GM04503 (cell line): ENCODE data around the gene AREG.

Experiments used
- DNase-seq: peaks from one replicate; pipeline ENCODE4 v3.0.0-alpha.2; 2012; ENCODE audit warnings: low read depth

Gene AREG

DNA sequence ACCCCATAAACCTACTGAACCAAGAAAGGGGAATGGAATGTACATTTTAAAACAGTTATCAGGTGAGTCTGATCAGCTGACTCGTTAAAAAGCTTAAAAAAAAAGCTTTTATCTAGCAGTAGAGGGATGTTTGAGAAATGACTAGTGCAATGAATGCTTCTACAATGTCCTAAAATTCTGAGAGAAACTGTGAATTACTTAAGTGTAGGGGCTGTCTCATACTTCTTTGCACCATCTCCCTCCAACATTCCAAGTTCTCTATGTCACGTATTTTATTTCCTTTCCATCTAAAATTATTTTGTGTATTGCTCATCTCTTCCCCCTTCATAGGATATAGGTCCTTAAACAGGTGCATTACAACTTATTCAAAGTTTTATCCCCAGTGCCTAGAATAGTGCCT is 11.9 kb upstream of the AREG start:
- no peak for DNase-seq

DNA sequence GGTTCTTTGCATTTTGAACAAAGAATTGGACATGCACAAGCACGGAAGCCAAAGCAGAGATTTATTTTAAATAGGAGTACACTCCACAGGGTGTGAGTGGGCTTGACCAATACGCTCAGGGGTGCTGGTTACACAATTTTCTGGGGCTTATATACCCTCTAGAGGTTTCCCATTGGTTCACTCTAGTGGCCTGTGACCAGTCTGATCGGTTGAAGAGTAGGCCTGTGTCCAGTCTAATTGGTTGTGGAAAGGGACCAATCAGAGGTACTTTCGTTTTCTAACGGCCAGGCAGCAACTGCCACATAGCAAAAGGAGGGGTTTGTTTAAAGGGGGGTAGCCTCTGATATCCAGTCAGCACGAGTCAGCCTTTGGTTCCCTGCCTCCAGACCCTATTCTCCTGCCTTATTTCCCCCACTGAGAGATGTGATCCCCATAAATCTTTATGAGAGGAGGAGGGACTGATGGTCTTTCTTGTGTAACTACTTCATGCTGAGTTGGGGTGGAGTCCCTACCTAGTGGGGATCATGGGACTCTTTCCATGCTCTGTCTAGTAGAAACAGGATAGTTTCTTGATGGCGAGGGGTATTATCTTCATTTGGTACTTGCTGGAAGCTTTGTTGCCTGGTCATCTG is 11.3 kb upstream of the AREG start:
- no peak for DNase-seq

DNA sequence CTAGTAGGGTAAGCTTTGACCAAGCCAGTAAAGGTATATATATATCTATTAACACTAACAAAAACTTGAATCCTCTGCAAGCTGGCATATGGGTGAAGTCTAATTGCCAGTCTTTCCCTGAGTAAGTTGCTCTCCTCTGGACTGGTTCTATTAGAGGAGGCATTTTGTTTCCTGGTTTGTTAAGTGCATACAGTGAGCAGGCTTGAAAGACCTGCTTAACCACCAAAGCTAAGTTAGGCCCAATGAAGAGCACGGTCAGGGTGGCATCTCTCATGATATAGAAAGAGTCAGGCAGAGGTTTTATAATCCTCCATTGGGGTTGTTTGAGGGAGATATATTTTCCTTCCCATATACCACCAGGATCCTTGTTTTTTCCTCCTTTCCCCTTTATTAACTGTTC is 9.6 kb upstream of the AREG start:
- DNase-seq: no peak

DNA sequence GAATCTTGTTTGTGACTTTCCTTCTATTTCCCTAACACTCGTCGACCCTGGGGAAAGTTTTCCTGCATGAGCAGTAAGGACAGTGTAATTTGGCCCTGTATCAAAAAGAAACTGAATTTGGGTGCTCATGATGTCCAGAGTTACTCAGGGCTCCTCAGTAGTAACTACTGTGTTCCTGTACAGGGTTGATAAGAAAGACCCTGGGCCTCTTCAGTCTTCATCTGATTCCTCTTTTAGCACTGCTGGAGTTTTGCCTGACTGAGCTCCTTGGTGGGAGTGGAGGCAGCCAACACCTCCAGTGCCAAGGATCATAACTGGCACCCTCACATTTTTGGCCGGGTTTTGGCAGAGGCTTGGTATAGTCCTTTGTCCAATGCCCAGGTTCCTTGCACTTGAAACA is 7.1 kb upstream of the AREG start:
- no peak for DNase-seq

DNA sequence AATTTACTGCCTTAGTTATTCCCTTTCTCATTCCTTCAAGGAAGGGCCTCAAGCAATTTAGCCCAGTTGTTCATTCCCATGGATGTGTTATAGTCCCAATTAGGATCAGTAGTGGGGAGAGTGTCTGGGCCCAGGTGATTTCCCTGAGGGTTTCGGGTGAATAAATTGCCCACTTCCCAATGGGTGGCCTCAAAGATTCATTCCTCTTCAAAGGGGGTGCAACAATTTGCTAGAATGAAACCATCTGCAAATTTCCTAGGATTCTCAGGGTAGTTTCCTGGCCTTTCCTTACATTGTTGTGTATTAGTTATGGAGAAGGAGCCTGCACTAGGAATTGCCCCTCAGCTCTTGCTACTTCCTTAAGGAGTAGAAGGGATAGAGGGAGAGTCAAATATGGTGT is 6.3 kb upstream of the AREG start:
- no peak for DNase-seq

DNA sequence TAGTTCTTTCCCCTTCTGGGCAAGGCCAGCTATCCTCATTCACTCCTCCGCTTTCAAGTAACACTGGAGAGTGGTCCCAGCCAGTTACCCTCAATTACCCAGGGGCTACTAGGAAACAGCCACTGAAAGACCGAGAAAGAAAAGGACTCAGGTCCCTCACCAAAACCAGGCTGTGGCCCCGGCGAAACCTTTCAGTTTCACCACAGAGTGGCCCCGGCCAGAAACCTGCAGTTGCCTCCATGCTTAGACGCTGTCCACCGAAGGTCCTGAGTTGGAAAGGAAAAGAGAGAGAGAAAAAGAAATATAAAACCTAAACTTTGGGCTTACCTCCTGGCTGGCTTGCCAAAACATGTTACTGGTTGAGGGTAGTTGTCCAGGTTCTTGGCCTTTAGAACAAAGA is 5.0 kb upstream of the AREG start:
- no peak for DNase-seq

GRCh38 chr4:74440356-74440755 is 4.6 kb upstream of the AREG start:
- DNase-seq: no peak

DNA sequence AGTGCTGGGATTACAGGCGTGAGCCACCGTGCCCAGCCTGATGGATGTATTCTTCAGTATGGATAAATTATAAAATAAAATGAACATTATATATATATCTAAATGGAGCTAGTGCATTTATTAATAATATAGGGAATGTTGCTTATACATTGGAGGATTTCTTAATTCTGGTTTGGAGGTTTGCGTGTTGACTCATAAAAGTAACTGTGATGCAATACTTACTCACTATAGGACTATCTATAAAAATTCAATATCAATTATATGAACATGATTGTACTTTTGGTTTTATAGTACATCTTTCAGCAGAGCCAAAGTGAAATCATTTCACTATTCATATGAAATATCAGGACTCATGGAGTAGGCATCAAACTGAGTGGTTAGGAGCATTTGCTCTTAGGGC is 3.2 kb upstream of the AREG start:
- no peak for DNase-seq

- DNase-seq: no peak
These were observed 1.4 kb downstream of the AREG start for GRCh38 chr4:74446193-74446868.

DNA sequence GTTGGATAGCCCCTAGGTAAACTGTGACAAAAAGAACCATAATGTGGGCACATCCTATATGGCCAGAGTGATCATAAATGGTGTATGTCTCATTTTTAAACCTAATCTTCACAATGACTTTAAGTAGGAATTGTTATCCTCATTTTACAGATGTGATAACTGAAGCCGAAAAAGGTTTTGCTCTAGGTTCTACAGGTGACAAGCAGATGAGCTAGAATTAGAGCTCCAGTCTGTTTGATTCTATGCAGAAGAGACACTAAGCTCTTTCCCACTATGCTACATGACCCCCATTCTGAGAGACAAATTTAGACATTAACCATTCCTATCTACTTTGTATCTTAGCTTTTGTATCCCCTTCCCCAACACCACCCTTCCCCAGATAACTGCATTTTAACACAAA is 2.0 kb downstream of the AREG start:
- DNase-seq: no peak

GRCh38 chr4:74447636-74448233 is 2.8 kb downstream of the AREG start:
- no peak for DNase-seq

GRCh38 chr4:74449571-74450297 is 4.8 kb downstream of the AREG start:
- DNase-seq: no peak

DNA sequence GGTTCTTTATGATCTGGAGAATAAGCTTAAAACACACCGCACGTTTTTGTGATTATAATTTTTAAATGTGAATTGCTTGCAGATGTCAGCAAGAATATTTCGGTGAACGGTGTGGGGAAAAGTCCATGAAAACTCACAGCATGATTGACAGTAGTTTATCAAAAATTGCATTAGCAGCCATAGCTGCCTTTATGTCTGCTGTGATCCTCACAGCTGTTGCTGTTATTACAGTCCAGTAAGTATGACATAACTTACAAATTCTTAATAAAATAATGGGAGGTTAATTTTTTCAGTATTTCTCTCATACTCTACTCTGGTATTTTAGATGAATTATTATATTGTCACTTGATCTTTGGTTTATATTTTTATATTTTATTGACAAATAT is 5.4 kb downstream of the AREG start:
- no peak for DNase-seq

- DNase-seq: no peak
These were observed 6.3 kb downstream of the AREG start for GRCh38 chr4:74451214-74451661.

- no peak for DNase-seq
These were observed 8.2 kb downstream of the AREG start for GRCh38 chr4:74453037-74453635.

DNA sequence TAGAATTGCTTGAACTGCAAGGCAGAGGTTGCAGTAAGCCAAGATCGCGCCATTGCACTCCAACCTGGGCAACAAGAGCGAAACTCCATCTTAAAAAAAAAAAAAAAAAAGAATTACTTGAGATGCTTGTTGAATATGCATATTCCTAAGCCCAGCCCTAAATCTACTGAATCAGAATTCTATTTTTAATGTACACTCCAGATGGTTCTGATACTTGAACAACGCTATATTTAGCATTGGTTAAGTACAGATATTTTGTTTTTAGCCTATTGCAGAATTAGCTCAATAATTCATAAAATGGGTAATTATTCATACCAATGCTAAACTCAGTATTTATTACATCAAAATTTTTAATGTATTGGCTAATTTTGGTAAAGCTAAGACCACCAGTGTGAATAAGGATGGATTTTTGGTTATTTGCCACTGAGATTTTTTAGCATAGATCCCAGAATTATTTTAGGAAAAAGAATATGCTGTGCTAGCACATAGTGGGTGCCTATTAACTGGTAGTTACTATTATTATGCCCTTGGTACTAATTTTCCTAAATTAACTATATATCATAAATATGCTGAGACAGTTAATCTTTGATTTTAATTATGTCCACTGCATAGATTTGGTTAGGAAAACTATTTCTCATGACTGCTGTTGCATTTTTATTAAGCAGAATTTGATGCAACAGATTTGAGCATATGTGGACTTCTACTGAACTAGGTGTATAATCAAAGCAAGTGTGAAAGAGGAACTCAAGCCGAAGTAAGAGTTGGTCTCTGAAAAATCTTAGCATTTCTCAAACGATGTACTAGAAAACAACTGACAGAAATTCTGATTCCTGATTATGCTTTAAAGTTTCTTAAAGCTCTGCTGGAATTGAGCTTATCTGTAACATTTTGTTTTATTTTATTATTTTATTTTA is 9.2 kb downstream of the AREG start:
- no peak for DNase-seq

DNA sequence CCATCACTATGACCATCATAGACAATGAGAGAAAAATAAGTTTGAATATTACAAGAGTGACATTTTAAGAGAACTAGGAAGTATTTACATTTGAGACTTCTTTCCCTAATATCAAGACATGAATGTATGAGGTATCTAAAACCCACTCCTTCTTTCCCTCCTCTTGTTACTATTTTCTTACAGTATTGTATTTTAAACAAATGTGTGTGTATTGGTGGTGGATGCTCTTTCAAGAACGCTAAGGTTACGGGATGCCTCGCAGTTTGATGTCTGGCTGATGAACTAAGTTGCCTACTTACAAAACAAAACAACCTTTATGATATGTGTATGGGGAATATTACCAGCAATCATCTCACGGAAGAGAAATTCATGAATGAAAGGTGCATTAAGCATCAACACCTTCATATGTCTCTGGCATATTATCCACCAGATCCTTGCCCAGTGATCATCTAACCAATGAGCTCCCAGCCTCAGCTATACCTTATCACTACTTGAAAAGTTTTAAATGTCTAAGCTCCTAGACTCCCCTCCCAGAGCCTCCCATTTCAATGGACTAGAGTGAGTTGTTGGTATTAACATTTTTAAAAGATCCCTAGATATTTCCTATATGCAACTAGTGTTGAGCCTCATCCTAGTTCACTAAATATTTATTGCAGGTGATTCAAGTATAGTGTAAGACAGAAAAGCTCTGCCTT is 10.6 kb downstream of the AREG start:
- DNase-seq: no peak

- DNase-seq: no peak
These were observed 11.3 kb downstream of the AREG start for GRCh38 chr4:74456056-74456744.

DNA sequence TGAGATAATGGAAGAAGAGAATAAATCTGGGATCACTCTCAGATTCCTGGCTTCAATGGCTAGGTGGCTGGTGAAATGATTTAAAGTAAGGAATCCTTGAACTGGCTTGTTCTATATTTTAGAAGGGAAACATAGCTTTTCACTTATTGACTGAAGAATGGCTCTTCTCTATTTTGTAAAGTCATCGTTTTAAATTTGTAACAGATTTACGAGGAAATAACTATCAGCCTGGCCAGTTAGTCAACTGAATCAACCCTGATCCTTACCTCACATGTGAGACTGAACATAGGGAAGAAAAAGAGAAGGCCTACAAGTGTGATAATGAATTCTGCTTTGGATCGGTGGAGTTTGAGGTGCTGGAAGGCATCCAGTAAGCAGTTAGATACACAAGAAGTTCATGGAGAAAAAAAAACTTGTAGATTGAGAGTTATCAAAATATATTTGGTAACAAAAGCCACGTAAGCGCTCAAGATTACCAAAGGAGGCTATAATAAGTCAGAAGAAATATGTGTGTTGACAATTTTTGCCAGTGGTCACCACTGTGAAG is 12.0 kb downstream of the AREG start:
- DNase-seq: no peak

- no peak for DNase-seq
These were observed 15.9 kb downstream of the AREG start for GRCh38 chr4:74460833-74461232.
